Measurements from ENCODE around the gene IL12RB2. TPM values are rescaled to one million over a fixed set of nuclear protein-coding genes. Genes with fewer than 3 reads are reported as not detected.

The IL12RB2 gene
- polyA plus RNA-seq (2012; ENCODE audit: insufficient read depth, insufficient read length), result not detected

- DNase-seq (ENCODE audit: low read depth, low spot score), result no peak
- H3K4me3 ChIP-seq (ENCODE audit: low read length), result no peak within 1 kb of the TSS
These were observed at the start of gene IL12RB2 for GRCh38 chr1:67307251-67308060. Gene IL12RB2 (plus strand): TSS chr1:67307873. CDS start chr1:67320369, 12,496 bp downstream.

- peak; percentile 86 for DNase-seq (ENCODE audit: low read depth, low spot score)
- H3K4me3 ChIP-seq (ENCODE audit: low read length), result no peak overlapping the region
These were observed 46.0 kb upstream of the IL12RB2 start for GRCh38 chr1:67261680-67262079.

GRCh38 chr1:67262735-67263134 lies 44.9 kb upstream of the IL12RB2 start:
- no peak for DNase-seq (ENCODE audit: low read depth, low spot score)
- H3K4me3 ChIP-seq (ENCODE audit: low read length), result no peak overlapping the region

- no peak overlapping the region for H3K4me3 ChIP-seq (ENCODE audit: low read length)
- DNase-seq (ENCODE audit: low read depth, low spot score), result no peak
These were observed 43.5 kb upstream of the IL12RB2 start for GRCh38 chr1:67264152-67264551.

- DNase-seq (ENCODE audit: low read depth, low spot score), result peak; percentile 52
- H3K4me3 ChIP-seq (ENCODE audit: low read length), result peak overlapping the region; percentile 2
These were observed 42.8 kb upstream of the IL12RB2 start for GRCh38 chr1:67264899-67265298.

GRCh38 chr1:67269061-67269460 lies 38.6 kb upstream of the IL12RB2 start:
- no peak overlapping the region for H3K4me3 ChIP-seq (ENCODE audit: low read length)
- DNase-seq (ENCODE audit: low read depth, low spot score), result no peak

- no peak for DNase-seq (ENCODE audit: low read depth, low spot score)
- H3K4me3 ChIP-seq (ENCODE audit: low read length), result no peak overlapping the region
These were observed 37.1 kb upstream of the IL12RB2 start for GRCh38 chr1:67270541-67270940.

- no peak overlapping the region for H3K4me3 ChIP-seq (ENCODE audit: low read length)
These were observed 34.1 kb upstream of the IL12RB2 start for GRCh38 chr1:67273591-67273990.

GRCh38 chr1:67274623-67275325 lies 32.9 kb upstream of the IL12RB2 start:
- DNase-seq (ENCODE audit: low read depth, low spot score), result no peak
- H3K4me3 ChIP-seq (ENCODE audit: low read length), result no peak overlapping the region

More at GRCh38 chr1:67273591-67273990, 34.1 kb upstream of the IL12RB2 start:
- no peak for DNase-seq (ENCODE audit: low read depth, low spot score)

GRCh38 chr1:67280696-67281095 lies 27.0 kb upstream of the IL12RB2 start:
- no peak for DNase-seq (ENCODE audit: low read depth, low spot score)
- H3K4me3 ChIP-seq (ENCODE audit: low read length), result no peak overlapping the region

- H3K4me3 ChIP-seq (ENCODE audit: low read length), result no peak overlapping the region
- DNase-seq (ENCODE audit: low read depth, low spot score), result no peak
These were observed 26.4 kb upstream of the IL12RB2 start for GRCh38 chr1:67281244-67281643.

GRCh38 chr1:67285780-67286488 lies 21.7 kb upstream of the IL12RB2 start:
- no peak overlapping the region for H3K4me3 ChIP-seq (ENCODE audit: low read length)
- DNase-seq (ENCODE audit: low read depth, low spot score), result no peak

GRCh38 chr1:67290236-67290635 lies 17.4 kb upstream of the IL12RB2 start:
- no peak for DNase-seq (ENCODE audit: low read depth, low spot score)
- H3K4me3 ChIP-seq (ENCODE audit: low read length), result no peak overlapping the region

GRCh38 chr1:67294836-67295617 lies 12.6 kb upstream of the IL12RB2 start:
- peak; percentile 74 for DNase-seq (ENCODE audit: low read depth, low spot score)
- no peak overlapping the region for H3K4me3 ChIP-seq (ENCODE audit: low read length)

GRCh38 chr1:67298762-67299161 lies 8.9 kb upstream of the IL12RB2 start:
- no peak overlapping the region for H3K4me3 ChIP-seq (ENCODE audit: low read length)
- DNase-seq (ENCODE audit: low read depth, low spot score), result no peak

- H3K4me3 ChIP-seq (ENCODE audit: low read length), result no peak overlapping the region
- DNase-seq (ENCODE audit: low read depth, low spot score), result no peak
These were observed 8.4 kb upstream of the IL12RB2 start for GRCh38 chr1:67299296-67299695.

- no peak for DNase-seq (ENCODE audit: low read depth, low spot score)
- no peak overlapping the region for H3K4me3 ChIP-seq (ENCODE audit: low read length)
These were observed 7.1 kb upstream of the IL12RB2 start for GRCh38 chr1:67300561-67300960.

GRCh38 chr1:67304023-67304422 lies 3.6 kb upstream of the IL12RB2 start:
- DNase-seq (ENCODE audit: low read depth, low spot score), result no peak
- H3K4me3 ChIP-seq (ENCODE audit: low read length), result no peak overlapping the region

- no peak for DNase-seq (ENCODE audit: low read depth, low spot score)
- H3K4me3 ChIP-seq (ENCODE audit: low read length), result no peak overlapping the region
These were observed 1.1 kb upstream of the IL12RB2 start for GRCh38 chr1:67306547-67306946.
